PFSK-1 (cell line): ENCODE results near the gene DUOX1.

Source experiments
- FOXP2 ChIP-seq: optimal IDR thresholded peaks from 2 replicates; pipeline ENCODE3; 2011; ENCODE audit warnings: borderline replicate concordance, control low read depth, inconsistent platforms; ENCODE audit not compliant: insufficient read depth; ENCODE audit errors: extremely low read length, extremely low read depth
- POLR2AphosphoS5 ChIP-seq: IDR thresholded peaks from 2 replicates; pipeline ENCODE4 v1.6.1; 2012; ENCODE audit warnings: low read depth, mild to moderate bottlenecking, control low read depth, low read length, moderate library complexity
- REST ChIP-seq, 2 experiments: IDR thresholded peaks; 2 replicates each; pipeline versions ENCODE4 v1.6.1 to v1.8.0; 2011 to 2012; ENCODE audit warnings: low read depth in 2 of 2, low read length in 2 of 2, control low read depth in 1 of 2, inconsistent platforms in 1 of 2, mild to moderate bottlenecking in 1 of 2, moderate library complexity in 1 of 2; ENCODE audit not compliant: insufficient read depth in 1 of 2
- SIN3A ChIP-seq: IDR thresholded peaks from 2 replicates; pipeline ENCODE4 v1.6.1; 2012; ENCODE audit warnings: mild to moderate bottlenecking, low read length, moderate library complexity, borderline replicate concordance; ENCODE audit not compliant: insufficient read depth
- TAF1 ChIP-seq: IDR thresholded peaks from 2 replicates; pipeline ENCODE4 v1.6.1; 2012; ENCODE audit warnings: low read length, control low read depth, borderline replicate concordance; ENCODE audit not compliant: insufficient read depth

DUOX1 gene

GRCh38 chr15:45131510-45131909 is 1.7 kb downstream of the DUOX1 start:
- TF ChIP-seq FOXP2, result no peak
- no peak for TF ChIP-seq SIN3A
- no peak for TF ChIP-seq POLR2AphosphoS5
- no peak for TF ChIP-seq TAF1
- no peak for TF ChIP-seq REST (IDR thresholded peaks at IDR 0.05; ENCODE audit: insufficient read depth in 1 of 2, low read depth in 2 of 2, low read length in 2 of 2)

- no peak for TF ChIP-seq POLR2AphosphoS5
- TF ChIP-seq FOXP2, result no peak
- no peak for TF ChIP-seq REST (IDR thresholded peaks at IDR 0.05; ENCODE audit: insufficient read depth in 1 of 2, low read depth in 2 of 2, low read length in 2 of 2)
- TF ChIP-seq SIN3A, result no peak
- TF ChIP-seq TAF1, result no peak
Measured at GRCh38 chr15:45132844-45133560, 3.2 kb downstream of the DUOX1 start.

- TF ChIP-seq TAF1, result no peak
- TF ChIP-seq FOXP2, result no peak
- no peak for TF ChIP-seq POLR2AphosphoS5
- no peak for TF ChIP-seq REST (IDR thresholded peaks at IDR 0.05; ENCODE audit: insufficient read depth in 1 of 2, low read depth in 2 of 2, low read length in 2 of 2)
- no peak for TF ChIP-seq SIN3A
Measured at GRCh38 chr15:45133561-45133920, 3.7 kb downstream of the DUOX1 start.

- TF ChIP-seq FOXP2 (no peak), REST (IDR thresholded peaks at IDR 0.05; ENCODE audit: insufficient read depth in 1 of 2, low read depth in 2 of 2, low read length in 2 of 2) (no peak), TAF1 (no peak), SIN3A (no peak)
Measured at GRCh38 chr15:45134046-45134445, 4.3 kb downstream of the DUOX1 start.

- TF ChIP-seq REST (IDR thresholded peaks at IDR 0.05; ENCODE audit: insufficient read depth in 1 of 2, low read depth in 2 of 2, low read length in 2 of 2), result no peak
- no peak for TF ChIP-seq FOXP2
- TF ChIP-seq TAF1, result no peak
- no peak for TF ChIP-seq SIN3A
- no peak for TF ChIP-seq POLR2AphosphoS5
Measured at GRCh38 chr15:45134682-45135604, 5.1 kb downstream of the DUOX1 start.
